Measurements from ENCODE around the gene PSME2.

- TF ChIP-seq CTCF (IDR thresholded peaks at IDR 0.05) (no peak), POLR2AphosphoS5 (IDR thresholded peaks at IDR 0.05) (no peak)
Observed at GRCh38 chr14:24098927-24099813, 47.2 kb downstream of the PSME2 start.
